Putamen (tissue), 1 donor: ENCODE data around the gene SLC6A7.
A peak's percentile ranks its signal among the peaks of the same experiment; 100 is the strongest.
"Not testable (repeated sequence)": the region's sequence is repeated elsewhere in the genome, so short reads cannot be mapped to it uniquely, and the experiment has no call there.

Experiments used
- DNase-seq: peaks from one replicate; pipeline ENCODE4 v3.0.0-alpha.2; 2016; ENCODE audit warnings: low spot score

The SLC6A7 gene

DNA sequence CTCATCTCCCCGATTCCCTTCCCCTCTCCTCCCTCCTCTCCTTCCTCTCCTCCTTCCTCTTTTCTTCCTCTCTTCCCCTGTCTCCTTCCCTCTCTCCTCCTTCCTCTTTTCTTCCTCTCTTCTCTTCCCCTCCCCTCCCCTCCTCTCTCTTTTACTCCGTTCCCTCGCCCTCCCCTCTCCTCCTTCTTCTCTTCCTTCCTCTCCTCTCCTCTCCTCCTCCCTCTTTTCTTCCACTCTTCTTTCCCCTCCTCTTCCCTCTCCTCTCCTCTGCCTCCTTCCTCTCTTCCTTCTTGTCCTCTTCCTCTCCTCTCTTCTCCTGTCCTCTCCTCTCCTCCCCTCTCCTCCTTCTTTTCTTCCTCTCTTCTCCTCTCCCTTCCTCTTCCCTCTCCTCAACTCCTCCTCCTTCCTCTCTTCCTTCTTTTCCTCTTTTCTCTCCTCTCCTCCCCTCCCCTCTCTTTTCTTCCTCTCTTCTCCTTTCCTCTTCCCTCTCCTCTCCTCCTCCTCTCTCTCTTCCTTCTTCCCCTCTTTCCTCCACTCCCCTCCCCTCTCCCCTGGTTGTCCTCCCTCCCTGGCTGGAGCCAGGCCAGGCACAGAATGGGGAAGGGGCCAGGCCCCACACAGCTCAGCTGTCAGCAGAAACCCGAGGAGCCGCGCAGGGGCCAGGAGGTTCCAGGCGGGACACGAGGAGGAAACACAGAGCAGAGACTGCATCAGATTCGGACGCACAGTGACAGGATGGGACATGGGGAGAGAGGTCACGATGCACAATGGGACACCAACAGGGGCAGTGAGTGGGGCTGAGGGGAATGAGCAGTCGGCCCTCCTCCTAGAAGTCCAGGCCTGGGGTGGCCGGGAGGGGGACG lies 51.7 kb downstream of the SLC6A7 start:
- DNase-seq: no peak

DNA sequence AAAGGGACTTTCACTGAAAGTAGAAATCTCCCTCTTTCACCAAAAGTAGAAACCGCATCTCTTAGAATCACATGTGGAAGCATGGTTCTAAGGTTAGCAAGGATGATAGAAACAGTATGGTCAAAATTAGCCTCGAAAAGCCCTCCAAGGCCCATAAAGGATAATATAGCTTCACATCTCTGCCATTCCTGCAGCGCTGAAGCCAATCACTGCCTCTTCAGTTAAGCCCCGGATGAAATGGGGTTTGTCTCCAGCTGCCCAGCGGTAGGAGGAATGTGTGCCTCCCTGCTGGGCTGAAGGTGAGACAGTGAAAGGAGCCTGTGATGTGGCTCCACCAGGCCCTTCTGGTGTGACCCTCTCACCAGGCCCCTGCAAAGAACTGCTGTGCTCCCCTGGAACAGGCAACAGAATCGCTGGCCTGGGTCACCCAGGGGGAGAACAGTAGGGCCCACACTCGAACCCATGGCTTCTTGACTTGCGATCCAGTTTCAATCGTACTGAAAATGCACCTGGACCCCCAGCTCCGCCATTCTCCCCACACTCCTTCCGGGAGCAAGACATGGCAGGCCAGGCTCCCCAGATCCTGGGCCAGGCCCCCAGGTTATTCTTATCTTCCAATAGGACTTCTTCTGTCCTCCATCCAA lies 52.5 kb downstream of the SLC6A7 start:
- DNase-seq: no peak

DNA sequence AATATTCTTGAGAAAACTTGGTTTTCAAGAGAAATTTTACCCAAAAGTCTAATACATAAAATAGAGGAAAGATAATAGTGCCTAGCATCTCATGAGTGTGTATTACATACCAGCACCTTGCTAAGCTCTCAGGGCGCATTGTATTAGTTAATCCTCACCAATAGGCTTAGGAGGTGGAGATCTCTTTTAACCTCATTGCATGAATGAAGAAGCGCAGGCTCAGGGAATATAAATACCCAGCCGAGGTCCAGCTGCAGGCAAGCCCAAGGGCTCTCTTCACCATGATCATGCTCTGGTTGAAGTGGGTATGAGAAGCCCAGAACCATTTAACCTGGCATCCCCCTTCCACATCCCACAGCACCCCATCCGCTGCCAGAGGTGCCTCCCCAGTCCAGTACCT lies 53.7 kb downstream of the SLC6A7 start:
- DNase-seq: no peak

DNA sequence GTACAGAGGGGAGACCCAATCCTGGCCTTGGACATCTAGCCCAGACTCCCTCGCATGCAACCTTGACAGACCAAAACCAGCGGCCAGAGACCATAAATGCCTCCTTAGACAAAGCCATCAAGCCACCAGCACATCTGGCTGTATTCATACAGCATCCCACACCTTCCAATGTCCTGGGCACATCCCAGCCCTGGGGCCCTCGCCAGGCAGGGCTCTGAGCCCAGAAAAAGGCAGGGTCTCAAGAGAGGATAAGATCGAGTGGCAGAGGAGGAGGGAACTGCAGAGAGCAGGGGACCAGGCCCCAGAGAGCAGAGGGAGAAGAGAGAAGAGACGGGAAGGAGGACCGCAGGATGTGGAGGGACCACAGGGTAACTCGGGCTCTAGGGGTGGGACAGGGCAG lies 54.3 kb downstream of the SLC6A7 start:
- no peak for DNase-seq

DNA sequence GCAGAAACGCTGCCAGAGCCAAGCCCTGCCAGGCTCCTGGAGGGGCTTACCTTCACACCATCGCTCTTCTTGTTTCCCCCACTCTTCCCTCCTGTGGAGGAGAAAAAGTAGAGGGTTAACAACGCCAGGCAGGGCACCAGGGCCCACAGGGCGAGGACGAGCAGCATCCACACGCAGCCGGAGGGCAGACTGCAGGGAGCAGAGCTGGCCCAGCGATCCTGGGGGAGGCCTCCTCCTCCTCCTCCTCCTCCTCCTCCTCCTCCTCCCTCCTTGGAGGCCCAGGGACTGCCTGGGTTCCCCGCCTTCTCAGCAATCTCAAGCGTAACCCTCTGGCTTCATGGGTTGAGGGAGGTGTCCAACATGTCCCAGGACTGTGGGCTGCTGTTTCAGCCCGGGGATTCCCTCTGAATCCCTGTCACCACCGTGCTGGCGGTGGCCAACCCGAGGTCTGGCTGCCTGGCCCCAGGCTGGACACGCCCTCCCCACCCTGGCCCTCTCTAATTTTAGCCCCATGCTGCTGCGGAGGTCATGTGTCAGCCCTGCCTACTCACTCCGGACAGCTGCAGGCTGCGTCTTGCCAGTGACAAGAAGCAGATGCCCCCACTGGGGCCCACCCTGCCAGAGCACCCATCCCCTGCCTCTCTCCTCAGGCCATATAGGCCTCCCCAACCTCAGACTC lies 55.4 kb downstream of the SLC6A7 start:
- DNase-seq: no peak

DNA sequence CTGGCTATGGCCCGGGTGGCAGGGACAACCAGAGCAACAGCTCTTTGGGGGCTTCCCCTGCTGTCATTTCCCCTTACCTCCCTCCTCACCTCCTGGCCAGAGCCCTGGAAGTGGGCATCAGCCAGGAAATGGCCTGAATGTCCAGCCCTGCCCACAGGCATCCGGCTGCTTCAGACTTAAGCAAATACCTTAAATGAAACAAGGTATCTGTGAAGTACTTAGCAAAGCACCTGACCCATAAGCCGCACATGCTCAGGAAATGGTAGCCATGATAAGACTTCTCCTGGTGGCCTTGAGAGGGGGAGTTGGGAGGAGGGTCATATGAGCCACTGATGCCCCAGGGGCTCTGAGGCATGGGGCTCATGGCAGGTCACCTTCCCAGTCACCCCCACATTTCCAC lies 55.9 kb downstream of the SLC6A7 start:
- no peak for DNase-seq

DNA sequence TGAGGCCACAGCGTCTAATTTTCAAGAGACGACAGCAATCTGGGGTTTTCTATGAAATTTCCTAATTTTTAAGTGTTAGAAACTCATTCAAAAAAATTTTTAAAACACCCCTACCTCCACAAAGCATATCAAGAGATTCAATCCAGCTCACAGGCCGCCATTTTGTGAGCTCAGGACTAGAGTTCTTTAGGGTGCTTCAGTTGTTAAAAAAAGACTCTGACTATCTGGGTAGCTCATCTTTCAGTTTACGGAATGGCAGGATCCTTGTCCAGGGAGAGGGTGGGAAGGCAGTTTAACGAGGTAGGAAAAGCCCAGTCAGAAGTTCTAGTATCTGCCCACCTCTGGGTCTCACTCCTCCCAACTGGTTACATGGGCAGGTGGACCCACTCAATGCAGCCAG lies 56.6 kb downstream of the SLC6A7 start:
- DNase-seq: no peak

DNA sequence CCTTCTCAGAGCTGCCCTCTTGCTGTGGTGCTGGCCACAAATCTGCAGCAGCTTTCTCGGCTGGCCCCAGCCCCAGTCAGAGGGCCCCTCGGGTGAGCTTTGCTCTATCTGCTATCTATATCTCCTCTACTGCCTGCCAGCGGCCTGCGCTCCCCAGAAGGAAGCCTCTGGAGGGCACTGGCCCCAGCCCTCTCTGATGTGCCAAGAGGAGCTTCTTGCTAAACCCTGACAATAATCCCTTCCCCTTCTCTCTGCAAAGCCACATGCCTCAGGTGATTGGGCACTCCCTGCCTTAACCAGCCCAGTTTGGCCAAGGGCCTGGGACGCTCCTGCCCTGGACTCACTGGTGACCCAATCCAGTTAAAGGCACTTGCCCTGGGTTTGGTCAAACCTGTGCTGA lies 57.0 kb downstream of the SLC6A7 start:
- DNase-seq: no peak

DNA sequence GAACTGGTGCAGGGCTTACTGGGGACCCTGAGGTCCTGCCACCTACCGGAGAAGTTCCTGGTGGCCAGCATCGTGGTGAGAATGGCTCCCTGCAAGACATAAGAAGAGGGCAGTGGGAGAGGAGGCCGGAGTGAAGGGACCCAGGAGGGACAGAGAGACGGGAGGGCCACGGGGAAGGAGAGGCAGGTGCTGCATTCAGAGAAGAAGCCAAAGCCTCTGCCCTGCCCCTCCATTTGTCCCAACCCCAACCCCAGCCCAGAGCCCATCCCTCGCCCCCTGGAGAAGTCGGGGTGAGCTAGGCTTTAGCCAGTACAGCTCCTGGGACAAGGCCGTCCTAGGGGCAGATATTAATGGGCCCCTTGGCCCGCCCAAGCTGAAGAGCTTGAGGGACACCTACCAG lies 57.9 kb downstream of the SLC6A7 start:
- no peak for DNase-seq

DNA sequence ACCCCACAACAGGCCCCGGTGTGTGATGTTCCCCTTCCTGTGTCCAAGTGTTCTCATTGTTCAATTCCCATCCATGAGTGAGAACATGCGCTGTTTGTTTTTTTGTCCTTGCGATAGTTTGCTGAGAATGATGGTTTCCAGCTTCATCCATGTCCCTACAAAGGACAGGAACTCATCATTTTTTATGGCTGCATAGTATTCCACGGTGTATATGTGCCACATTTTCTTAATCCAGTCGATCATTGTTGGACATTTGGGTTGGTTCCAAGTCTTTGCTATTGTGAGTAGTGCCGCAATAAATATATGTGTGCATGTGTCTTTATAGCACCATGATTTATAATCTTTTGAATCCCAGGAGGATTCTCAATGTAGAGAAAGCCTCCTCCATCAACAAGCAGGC lies 58.6 kb downstream of the SLC6A7 start:
- not testable (repeated sequence) for DNase-seq

DNA sequence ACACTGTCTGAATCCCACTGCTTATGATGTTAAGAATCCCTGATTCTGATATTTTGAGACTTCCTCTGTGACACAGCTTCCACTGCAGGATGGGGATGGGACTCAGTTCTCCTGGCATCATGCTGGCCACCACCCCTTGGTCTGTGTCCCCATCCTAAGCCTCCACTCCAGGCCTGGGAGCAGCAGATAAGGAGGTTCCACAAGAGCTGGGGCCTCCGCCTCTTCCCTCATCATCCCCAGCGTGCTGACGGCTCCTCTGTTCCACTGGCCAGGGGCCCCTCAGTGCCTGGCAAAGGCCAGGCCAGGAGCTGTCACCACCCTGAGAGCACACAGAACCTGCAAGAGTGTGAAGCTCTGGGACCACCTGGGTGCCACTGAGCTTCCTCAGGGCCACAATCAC lies 59.1 kb downstream of the SLC6A7 start:
- DNase-seq: no peak

DNA sequence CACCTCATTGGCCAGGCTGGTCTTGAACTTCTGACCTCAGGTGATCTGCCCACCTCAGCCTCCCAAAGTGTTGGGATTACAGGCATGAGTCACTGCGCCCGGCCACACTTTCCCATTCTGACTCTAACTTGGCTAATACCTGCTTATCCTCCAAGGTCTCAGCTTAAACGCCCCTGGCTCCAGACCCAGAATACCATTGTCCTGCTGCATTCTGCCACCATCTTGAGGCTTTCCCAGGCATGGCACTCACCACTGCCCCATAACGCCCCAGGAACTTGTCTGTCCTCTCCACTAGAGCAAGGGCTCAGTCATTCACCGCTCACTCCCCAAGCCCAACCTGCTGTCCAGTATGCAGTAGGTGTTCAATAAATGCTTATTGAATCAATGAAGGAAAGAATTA lies 59.9 kb downstream of the SLC6A7 start:
- DNase-seq: no peak

DNA sequence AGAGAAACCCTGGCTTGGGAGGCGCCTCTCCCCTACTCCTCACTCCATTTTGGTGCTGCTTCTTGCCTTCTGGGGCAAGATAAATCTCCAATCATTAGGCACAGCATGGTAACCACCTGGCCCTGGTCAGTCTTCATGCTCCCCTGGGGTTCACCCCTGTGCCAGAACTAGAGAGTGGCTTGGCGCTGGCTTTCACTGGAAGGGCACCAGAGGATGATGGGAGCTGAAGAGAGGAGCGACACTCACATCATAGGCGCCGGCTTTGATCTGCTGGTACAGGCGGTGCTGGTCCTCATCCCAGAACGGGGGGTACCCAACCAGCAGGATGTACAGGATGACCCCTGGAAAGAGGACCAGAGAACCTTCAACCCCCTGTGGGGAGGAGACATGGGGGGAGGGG lies 61.6 kb downstream of the SLC6A7 start:
- no peak for DNase-seq

DNA sequence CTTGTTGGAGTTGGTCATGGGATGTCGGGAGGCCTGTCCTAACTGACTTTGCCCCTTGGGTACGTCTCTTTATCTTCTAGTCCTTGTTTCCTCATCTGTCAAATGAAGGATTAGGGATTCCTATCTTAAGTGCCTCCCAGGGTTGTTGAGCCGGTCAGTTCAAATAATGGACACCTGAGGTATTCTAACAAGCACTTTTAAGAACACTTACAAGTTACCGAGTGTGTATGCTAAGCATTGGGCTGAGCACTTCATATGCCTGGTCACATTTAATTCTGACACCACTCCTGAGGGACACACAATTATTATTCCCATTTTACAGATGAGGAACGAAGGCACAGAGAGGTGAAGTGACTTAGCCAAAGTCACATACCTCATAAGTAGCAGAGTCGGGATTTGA lies 62.6 kb downstream of the SLC6A7 start:
- no peak for DNase-seq

DNA sequence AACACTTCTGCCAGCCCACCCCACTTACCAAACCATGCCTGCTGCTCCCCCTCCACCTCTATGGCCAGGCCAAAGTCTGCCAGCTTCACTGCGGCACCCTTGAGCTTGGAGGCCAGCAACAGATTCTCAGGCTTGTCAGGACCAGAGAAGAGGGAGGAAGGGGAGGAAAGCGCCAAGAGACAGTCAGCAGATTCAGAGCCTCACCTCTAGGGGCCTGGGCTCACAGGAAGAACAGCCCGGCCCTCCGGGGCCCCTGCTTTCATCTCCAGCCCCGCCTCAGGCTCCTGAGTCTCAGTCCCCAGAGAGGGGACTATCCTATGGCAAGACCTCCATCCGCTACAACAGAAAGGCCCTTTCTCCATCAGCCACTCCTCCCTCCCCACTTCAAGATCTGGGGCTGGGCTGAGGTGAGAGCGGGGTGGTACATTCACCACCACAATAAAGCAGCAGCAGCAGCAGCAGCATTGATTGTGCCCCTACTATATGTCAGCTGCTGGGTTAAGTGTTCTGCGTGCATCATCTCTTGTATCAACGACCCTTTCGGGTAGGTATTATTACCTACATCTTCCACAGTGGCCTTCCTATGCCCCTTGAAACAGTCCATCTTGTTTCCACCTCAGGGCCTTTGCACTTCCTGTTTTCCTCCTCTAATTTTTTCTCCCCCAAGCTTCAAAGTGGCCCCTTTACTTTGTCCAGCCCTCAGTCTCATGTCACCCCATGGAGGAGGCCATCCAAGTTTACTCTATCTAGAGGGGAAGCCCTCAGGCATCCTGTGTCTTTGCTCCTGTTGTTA lies 63.8 kb downstream of the SLC6A7 start:
- no peak for DNase-seq

DNA sequence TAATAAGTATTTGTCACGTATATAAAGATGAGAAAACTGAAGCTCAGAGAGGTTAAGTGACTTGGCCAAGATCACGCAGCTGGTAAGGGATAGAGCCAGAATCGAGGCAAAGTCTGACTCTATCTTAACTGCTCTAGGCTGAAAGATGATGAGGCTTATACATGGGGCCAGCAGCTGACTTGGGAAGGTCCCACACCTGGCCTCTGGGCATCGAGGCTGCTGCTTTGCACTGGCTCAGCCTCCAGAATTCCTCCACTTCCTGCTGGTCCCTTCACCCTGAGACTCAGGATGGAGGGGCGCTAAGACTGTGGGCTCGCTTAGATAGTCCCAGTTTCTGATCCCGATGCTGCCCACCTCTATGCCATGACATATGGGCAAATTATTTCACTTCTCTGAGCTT lies 64.5 kb downstream of the SLC6A7 start:
- DNase-seq: no peak

DNA sequence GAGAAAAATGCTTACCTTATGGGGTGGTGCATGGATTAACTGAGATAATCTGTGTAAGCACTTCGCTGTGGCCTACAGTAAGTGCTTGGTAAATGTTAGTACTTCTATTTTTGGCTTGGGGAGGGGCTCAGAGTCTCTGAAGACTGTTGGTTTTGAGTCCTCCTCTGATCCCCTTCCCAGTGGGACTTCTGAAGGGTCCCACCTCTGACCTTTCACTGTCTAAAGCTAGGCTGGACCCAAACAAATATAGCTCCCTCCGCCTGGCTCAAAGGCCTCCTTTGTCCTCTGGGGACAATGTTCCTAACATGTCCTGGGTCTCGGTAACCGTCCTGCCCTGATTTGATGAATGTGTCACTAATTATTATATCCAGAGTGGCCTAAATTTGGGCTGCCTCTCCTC lies 64.9 kb downstream of the SLC6A7 start:
- no peak for DNase-seq

DNA sequence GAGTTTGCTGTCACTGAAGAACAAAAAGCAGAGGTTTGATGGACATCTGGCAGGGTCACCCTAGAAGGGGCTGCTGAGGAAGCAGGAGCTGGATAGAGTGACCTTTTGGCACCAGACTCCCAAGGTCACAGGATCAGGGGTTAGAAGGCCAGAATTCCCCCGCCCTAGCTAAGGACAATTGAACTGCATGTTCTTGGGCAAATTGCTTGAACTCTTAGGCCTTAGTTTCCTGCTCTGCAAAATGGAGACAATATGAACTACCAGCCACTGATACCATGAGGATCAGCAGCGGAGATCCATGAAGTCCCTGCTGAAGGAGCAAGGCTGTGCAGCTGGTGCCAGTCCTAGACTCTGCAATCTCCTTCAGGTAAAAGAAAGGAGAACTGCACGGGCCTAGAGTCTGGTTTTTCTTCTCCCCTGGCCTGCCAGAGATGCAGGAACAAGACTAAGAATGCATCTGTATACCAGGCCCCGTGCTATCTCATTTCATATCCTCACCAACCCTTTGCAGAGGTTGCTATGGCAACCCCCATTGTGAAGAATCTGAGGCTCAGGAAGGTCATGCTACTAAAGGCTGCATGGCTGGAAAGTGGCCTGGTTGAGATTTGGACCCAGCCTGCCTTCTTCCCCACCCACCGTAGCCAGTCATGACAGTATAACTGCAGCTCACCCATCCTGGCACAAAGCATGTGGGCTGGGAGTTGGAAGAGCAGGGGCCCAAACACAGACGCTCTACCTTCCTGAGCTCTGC lies 66.0 kb downstream of the SLC6A7 start:
- no peak for DNase-seq

DNA sequence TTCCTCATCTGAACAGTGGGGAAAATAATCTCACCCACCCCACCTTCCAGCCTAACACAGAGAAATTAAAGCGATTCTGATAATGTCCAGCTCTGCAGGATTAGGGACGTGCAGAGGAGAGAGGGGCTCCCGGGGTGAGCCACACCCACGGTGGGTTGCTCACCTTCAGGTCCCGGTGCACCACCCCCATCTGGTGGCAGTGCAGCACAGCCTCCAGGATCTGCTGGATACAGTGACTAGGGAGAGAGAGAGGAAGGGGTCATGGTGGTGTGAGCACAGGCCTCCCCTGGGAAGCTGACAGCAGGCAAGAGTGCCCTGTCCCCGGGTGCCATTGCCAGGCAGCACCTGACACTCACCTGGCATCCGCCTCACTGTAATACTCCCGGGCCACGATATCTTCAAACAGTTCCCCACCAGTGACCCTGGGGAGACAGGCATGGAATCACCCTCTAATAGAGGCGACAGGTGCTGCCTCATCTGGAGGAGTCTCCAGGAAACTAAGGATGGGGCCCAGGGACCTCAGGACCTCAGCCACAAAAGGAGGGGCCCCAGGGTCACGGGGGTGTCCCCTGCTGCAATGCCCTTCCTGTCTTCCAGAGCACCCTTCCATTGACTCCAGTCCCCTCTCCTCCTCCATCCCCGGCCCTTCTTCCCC lies 66.7 kb downstream of the SLC6A7 start:
- no peak for DNase-seq

DNA sequence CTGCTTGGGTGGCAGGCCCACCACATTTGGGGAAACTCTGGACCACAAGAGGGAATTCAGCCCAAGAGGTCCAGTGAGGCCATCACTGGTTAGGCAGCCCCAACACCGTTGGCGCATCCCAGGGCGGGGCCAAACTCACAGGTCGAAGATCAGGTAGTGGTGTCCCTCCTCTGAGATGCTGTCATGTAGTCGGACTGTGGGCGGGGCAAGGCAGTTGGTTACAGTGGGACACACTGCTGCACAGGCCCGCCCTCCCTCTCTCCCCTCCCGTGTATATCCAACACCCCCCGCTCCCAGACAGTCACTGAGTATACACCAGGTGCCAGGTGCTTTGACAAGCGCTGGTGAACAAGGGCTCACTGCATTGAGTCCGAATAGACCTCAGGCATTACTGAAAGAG lies 67.6 kb downstream of the SLC6A7 start:
- no peak for DNase-seq

DNA sequence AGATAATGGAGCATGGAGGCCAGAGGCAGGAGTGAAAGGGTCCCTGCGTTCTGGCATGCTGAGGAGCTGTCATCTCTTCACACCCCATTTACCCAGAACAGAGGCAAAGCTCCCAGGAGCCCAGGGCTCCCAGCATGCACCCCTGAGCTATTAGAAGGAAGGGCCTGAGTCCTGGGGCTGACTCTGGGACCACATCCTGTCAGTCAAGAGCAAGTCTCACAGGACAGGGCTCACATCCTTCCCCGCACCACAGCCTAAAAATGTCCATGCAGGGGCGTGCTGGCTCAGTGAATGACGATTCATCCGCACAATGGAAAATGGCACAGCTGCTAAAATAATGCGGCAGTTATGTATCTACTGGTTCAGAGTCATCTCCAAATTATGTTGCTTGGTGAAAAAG lies 68.3 kb downstream of the SLC6A7 start:
- DNase-seq: peak; percentile 25
